T-helper 2 cell treated with Interferon-gamma antibody and Interleukin-4, amounts not matched to agents 5 μg/mL and 100 μg/mL, for 36 hours (primary cell): Measurements from ENCODE around the gene MAD1L1.

Source experiments
- DNase-seq: peaks from one replicate; pipeline ENCODE4 v3.0.0; 2021; ENCODE audit warnings: low spot score
- H3K27ac Mint-ChIP-seq: one replicate; pipeline ENCODE4 v1.8.0; 2021; ENCODE audit warnings: mild to moderate bottlenecking, mixed read lengths
- H3K27me3 Mint-ChIP-seq: one replicate; pipeline ENCODE4 v1.8.0; 2021; ENCODE audit warnings: low read depth, mixed read lengths
- H3K36me3 Mint-ChIP-seq: one replicate; pipeline ENCODE4 v1.8.0; 2021; ENCODE audit warnings: low read depth, mixed read lengths
- H3K4me1 Mint-ChIP-seq: one replicate; pipeline ENCODE4 v1.8.0; 2021; ENCODE audit warnings: low read depth, mixed read lengths
- H3K4me3 Mint-ChIP-seq: one replicate; pipeline ENCODE4 v1.8.0; 2022; ENCODE audit warnings: mild to moderate bottlenecking, moderate library complexity, mixed read lengths
- H3K9me3 Mint-ChIP-seq: one replicate; pipeline ENCODE4 v1.8.0; 2021; ENCODE audit warnings: mixed read lengths

The MAD1L1 gene

DNA sequence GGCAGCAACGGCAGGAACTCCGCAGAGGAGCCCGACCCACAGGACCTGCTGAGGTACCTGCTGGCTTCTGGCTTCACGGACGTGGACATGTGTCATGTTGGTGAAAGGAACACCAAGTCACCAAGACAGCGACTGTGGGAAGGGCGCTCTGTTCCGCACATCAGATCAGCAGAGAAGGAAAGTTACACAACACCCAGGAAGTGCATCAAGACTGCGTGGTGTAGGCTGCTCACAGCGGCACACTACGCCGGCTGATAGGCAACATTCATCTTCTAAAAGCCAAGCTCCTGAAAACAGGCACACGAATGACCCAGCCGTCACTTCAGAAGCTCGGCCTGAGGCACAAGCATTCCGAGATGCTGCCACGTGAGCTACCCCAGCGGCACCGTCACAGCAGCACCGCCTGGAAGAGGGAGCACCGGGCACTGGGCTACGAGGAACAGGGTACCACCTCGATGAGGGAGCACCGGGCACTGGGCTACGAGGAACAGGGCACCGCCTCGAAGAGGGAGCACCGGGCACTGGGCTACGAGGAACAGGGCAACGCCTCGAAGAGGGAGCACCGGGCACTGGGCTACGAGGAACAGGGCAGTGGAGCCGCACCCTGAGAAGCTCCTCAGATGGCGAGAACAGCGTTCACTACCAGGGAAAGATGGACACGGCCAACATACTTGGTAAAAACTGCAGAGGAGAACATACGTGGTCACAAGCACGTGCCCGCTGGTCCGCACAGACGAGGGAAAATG, 86.7 kb downstream of the MAD1L1 start:
- no peaks in the 10 kb centered on the region for H3K36me3 Mint-ChIP-seq
- H3K9me3 Mint-ChIP-seq, result no peaks in the 10 kb centered on the region
- no peak overlapping the region for H3K27ac Mint-ChIP-seq
- no peaks in the 10 kb centered on the region for H3K27me3 Mint-ChIP-seq
- no peak for DNase-seq
- H3K4me3 Mint-ChIP-seq, result no peak overlapping the region
- no peaks in the 10 kb centered on the region for H3K4me1 Mint-ChIP-seq

DNA sequence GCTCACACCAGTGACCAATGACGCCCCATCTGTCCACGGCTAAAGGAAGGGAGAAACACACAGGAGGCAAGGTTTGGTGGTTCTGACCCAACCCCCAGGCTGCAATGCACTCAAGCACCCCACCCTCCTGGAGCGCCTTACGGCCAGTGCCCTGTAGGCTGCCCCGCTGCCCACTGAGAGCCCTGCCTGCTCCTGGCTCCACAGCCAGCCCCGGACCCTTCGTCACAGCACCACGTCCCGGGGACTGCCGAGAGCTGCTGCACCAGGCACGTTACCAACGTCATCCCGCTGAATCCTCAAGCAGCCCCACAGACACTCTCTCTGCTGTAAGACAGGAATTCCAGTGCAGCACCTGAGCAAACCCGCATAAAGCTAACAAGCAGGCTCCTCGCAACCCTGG, 87.8 kb downstream of the MAD1L1 start:
- Mint-ChIP-seq H3K27me3 (no peaks in the 10 kb centered on the region), H3K4me3 (no peak overlapping the region), H3K36me3 (no peaks in the 10 kb centered on the region), H3K9me3 (no peaks in the 10 kb centered on the region), H3K27ac (no peak overlapping the region), H3K4me1 (no peaks in the 10 kb centered on the region)
- no peak for DNase-seq

DNA sequence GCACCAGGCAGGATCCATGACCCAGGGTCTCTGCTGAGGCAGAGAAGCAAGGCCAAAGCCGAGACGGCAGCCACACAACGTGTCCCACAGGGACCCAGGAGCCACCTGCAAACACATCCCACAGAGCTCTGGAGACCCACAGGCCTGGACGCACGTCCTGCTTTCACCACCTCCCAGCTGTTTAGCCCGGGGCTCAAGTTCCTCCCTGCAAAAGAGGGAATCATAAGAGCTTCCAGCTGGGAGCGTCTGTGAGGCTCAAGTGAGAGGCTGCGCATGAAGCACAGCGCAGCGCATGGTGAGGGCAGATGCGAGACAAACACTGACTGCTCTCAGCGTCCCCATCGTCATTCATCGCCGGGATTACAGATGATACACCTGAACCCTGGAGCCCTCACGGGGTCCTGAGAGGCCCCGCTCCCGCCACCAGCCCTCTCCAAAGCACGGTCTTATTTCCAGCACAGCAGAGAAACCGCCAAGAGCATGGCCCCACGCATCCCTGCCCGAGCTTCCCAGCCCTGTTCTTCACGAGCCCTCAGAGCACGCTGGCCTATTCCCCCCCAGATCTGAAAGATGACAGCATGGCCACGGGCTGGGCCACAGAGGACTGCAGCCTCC, 88.7 kb downstream of the MAD1L1 start:
- H3K27me3 Mint-ChIP-seq, result no peaks in the 10 kb centered on the region

DNA sequence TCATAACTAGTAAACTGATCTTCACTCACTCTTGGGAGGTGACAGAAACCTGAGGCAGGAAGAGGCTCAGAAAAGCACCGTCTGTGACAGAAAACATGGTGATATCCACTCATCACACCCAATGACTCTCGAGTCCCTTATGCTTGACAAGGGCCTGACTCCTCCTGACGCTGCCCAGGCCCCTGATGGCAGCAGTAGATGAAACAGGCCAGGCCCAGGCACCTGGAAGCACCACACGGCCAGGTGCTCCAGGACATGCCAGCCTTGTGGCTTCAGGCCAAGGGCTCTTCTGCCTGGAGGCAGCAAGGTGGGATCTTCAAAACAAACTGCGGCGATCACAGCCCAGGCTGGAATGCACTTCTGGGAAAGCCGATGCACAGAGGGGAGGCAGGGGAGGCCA, 89.3 kb downstream of the MAD1L1 start:
- Mint-ChIP-seq H3K27ac (no peak overlapping the region), H3K36me3 (no peaks in the 10 kb centered on the region), H3K4me1 (no peaks in the 10 kb centered on the region), H3K4me3 (no peak overlapping the region), H3K27me3 (no peaks in the 10 kb centered on the region), H3K9me3 (no peaks in the 10 kb centered on the region)
- DNase-seq, result no peak

More for the DNA sequence above, 88.7 kb downstream of the MAD1L1 start:
- H3K9me3 Mint-ChIP-seq, result no peaks in the 10 kb centered on the region
- H3K27ac Mint-ChIP-seq, result no peak overlapping the region
- H3K36me3 Mint-ChIP-seq, result no peaks in the 10 kb centered on the region
- DNase-seq, result no peak
- no peak overlapping the region for H3K4me3 Mint-ChIP-seq
- H3K4me1 Mint-ChIP-seq, result no peaks in the 10 kb centered on the region

DNA sequence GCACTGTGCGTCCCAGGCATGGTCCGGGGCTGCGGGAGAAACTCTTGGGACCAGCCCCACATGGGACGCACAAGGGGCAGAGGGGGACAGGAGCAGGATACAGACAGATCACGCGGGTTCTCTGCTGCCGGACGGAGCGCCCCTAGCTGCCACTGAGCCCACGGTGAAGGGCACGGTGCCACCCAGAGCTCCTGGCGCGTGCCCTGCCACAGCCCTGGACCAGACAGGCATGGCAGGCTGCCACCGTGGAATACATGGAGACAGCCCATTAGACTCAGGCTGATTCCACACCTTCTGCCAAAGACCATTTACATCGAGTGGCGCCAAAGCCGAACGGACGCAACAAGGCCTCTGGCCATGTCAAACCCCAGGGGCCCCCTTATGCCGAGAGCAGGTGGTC, 90.4 kb downstream of the MAD1L1 start:
- H3K27me3 Mint-ChIP-seq, result no peaks in the 10 kb centered on the region
- peaks cover 2% of the 10 kb centered on the region for H3K4me1 Mint-ChIP-seq
- no peaks in the 10 kb centered on the region for H3K9me3 Mint-ChIP-seq
- no peak overlapping the region for H3K4me3 Mint-ChIP-seq
- H3K27ac Mint-ChIP-seq, result no peak overlapping the region
- no peak for DNase-seq
- no peaks in the 10 kb centered on the region for H3K36me3 Mint-ChIP-seq

DNA sequence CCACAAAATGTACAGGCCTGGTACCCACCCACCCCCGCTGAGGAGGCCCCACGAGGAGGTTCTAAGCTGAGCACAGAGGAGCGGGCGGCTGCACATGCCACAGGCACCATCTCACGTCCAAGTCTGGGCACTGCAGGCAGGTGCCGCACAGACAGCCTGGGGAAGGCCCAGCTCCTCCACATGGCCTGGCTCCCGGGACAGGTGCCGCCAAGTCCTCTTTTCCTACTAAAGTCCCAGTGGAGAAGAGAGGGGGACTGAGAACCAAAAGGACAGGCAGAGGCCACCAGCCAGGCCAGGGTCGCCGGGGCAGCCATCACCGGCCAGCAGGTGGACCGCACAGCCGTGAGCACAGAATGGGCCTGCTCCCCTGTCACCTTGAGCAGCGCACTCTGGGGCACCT, 91.1 kb downstream of the MAD1L1 start:
- no peaks in the 10 kb centered on the region for H3K27me3 Mint-ChIP-seq
- no peak for DNase-seq
- H3K4me1 Mint-ChIP-seq, result peaks cover 2% of the 10 kb centered on the region
- no peaks in the 10 kb centered on the region for H3K9me3 Mint-ChIP-seq
- no peaks in the 10 kb centered on the region for H3K36me3 Mint-ChIP-seq
- no peak overlapping the region for H3K27ac Mint-ChIP-seq
- H3K4me3 Mint-ChIP-seq, result no peak overlapping the region

DNA sequence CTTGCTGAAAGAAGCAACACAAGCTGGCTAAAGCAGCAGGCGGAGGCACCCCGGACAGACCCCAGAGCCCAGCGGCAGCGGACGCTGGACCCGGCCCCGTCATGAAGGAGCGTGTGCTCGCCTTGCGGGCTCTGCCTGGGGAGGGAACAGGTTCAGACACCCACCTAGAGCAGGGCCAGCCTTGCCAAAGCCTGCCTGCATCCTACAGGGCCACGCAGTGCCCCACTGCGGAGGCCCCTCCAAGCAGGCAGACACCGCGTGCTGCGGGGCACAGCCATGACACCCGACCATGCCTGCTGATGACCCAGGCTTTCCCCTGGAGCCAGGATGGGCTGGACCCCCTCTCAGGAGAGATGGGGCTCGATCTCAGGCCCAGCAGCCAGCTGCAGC, 91.7 kb downstream of the MAD1L1 start:
- Mint-ChIP-seq H3K9me3 (no peaks in the 10 kb centered on the region), H3K27ac (no peak overlapping the region), H3K27me3 (no peaks in the 10 kb centered on the region), H3K4me3 (no peak overlapping the region), H3K36me3 (no peaks in the 10 kb centered on the region), H3K4me1 (peaks cover 2% of the 10 kb centered on the region)
- no peak for DNase-seq

DNA sequence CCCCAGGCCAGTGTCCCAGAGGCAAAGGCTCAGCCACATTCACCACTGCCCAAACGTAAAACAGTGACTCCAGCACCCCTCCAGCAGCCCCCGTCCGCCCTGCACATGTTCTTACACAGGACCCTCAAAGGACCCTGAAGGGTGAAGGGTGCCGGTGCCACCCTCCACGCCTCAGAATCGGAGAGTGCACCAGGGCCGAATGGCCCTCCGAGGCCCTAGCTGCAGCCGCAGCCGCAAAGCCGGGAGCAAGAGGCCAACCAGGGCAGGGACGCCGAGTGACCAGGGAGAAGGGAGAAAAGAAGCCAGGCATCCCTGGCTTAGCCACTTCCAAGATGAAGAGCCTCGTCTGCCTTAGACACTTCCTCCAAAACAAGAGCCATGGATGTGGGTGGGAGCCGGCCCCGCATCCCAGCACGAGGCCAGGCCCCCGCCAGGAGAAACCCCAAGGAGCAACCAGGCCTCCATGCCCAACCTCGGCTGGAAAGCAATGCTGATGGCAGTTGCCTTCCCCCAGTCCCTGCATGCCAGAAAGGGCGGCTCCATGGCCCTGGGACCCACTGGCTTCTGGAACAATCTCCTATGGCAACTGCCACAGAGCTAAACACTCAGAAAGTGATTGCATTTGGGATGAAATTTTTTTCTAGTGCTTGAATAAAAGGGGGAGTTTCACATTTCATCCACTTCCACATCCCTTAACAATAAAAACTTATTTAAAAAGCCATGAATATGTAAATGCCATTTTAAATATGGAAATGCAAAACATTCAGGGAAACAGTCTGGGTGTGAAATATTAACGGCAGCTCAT, 92.3 kb downstream of the MAD1L1 start:
- Mint-ChIP-seq H3K4me3 (no peak overlapping the region), H3K27ac (no peak overlapping the region), H3K36me3 (peaks cover 3% of the 10 kb centered on the region), H3K4me1 (peaks cover 2% of the 10 kb centered on the region), H3K27me3 (no peaks in the 10 kb centered on the region), H3K9me3 (no peaks in the 10 kb centered on the region)
- no peak for DNase-seq

DNA sequence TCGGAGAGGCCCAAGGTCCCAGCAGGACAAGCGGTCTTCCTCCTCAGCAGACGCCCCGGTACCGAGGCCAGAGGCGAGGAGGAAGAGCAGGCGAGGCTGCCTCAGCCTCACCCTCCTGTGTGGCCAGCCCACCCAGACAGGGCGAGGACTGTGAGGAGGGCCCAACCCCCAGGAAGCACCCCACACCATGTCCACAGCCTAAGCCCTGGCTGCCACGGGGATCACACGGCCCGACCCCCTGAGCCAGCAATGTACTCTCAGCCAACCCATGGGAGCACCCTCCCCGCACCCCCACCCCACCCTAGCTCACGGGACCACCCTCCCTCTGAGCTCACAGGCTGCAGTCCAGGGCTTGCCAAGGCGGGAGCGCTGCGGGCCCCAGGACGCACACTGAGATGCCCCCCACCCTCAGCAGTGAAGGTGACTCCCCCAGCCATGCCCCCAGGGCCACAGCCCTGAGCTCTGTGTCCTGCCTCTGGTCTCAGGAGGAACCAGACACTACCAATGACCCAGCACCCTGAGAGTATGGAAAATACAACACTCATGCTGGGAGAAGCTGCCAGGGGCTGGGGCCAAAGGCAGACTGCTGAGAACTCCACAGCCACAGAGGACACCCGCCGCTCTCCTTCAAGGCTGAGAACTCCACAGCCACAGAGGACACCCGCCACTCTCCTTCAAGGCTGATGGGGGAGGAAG, 93.6 kb downstream of the MAD1L1 start:
- peaks cover 2% of the 10 kb centered on the region for H3K4me1 Mint-ChIP-seq
- no peaks in the 10 kb centered on the region for H3K27me3 Mint-ChIP-seq
- H3K9me3 Mint-ChIP-seq, result no peaks in the 10 kb centered on the region
- peaks cover 3% of the 10 kb centered on the region for H3K36me3 Mint-ChIP-seq
- H3K27ac Mint-ChIP-seq, result no peak overlapping the region
- no peak for DNase-seq
- H3K4me3 Mint-ChIP-seq, result no peak overlapping the region

DNA sequence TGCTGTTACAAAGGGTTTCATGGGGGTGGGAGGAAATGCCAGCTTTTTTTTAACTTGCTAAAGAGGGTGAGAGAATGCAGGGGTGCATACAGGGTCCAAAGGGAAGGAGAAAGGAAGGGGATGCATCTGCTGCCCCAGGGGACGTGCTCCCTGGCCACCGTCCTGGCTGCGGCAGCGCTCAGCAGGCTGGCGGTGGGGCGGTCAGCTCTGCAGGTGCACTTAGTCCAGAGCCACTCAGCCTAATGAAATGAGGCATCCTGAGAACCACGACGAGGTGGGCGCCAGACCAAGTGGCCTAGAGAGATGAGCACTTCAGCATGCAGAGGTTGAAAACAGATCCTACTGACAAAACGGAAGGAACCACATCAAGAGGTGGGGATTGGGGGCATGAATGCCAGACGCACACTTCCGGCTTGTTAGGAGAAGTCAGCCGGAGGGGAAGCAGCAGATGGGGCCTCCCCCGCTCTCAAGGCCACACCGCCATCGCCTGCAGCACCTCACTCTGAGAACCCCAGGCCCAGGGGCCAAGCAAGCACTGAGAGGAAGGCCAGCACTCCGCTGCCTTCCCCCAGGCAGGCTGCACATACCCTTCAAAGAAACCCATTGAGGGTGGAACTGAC, 94.5 kb downstream of the MAD1L1 start:
- H3K36me3 Mint-ChIP-seq, result peaks cover 3% of the 10 kb centered on the region
- H3K4me1 Mint-ChIP-seq, result peaks cover 2% of the 10 kb centered on the region
- H3K27ac Mint-ChIP-seq, result no peak overlapping the region
- DNase-seq, result no peak
- H3K9me3 Mint-ChIP-seq, result no peaks in the 10 kb centered on the region
- H3K4me3 Mint-ChIP-seq, result no peak overlapping the region
- no peaks in the 10 kb centered on the region for H3K27me3 Mint-ChIP-seq

DNA sequence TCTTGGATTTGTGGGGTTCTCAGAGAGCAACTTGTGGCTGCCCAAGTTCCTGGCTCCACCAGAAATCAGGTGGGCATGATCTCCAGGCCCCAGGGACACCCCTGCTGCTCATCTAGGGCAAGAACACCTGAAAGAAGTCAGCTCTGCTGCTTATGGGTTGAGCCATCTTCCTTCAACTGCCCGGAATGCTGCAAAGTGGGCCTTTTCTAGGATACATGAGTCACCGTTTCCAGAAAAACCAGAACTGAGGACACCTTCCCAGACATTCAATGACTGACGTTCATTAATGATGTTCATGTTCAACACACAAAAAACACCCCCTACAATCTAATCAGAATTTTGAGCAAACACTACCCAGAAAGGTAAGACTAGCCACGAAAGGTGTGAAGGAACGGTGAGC, 98.0 kb downstream of the MAD1L1 start:
- peaks cover 2% of the 10 kb centered on the region for H3K4me1 Mint-ChIP-seq
- no peak overlapping the region for H3K4me3 Mint-ChIP-seq
- no peaks in the 10 kb centered on the region for H3K27me3 Mint-ChIP-seq
- no peaks in the 10 kb centered on the region for H3K9me3 Mint-ChIP-seq
- DNase-seq, result no peak
- no peak overlapping the region for H3K27ac Mint-ChIP-seq
- H3K36me3 Mint-ChIP-seq, result peaks cover 3% of the 10 kb centered on the region

DNA sequence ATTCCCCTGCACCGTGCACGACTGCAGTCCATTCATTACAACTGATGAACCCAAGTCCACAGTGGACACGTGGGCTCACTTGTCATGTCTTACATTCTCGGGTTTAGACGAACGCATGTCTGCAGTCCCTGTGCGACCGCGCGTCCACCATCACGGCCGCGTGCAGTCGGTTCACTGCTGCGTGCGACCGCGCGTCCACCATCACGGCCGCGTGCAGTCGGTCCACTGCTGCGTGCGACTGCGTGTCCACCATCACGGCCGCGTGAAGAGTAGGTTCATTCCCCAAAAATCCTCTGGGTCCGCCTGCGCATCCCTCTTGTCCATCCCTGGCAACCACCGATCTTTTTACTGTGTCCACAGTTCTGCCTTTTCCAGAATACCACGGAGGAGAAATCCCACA, 100.5 kb downstream of the MAD1L1 start:
- no peaks in the 10 kb centered on the region for H3K27me3 Mint-ChIP-seq
- DNase-seq, result no peak
- H3K36me3 Mint-ChIP-seq, result peaks cover 3% of the 10 kb centered on the region
- no peak overlapping the region for H3K27ac Mint-ChIP-seq
- no peak overlapping the region for H3K4me3 Mint-ChIP-seq
- H3K4me1 Mint-ChIP-seq, result no peaks in the 10 kb centered on the region
- H3K9me3 Mint-ChIP-seq, result no peaks in the 10 kb centered on the region

DNA sequence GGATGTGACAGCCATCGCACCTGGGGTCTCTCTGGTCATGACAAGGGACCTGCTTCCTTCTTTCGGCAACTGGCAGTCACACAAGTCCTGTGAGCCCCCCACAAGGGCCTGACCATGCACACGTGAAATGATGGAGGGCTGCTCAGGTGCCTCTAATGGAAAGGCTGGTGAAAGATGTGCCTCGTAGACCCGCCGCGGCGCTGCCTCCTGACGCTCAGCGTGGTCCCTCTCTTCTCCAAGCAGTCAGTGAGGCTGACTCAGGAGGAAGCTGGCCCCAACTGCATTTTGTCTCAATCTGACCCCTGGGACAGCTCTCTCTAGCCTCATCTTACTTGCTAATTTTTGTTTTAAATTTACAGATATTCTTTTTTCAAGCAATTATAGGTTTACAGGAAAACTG, 100.9 kb downstream of the MAD1L1 start:
- peaks cover 3% of the 10 kb centered on the region for H3K36me3 Mint-ChIP-seq

More for the DNA sequence above, 100.9 kb downstream of the MAD1L1 start:
- no peaks in the 10 kb centered on the region for H3K27me3 Mint-ChIP-seq
- H3K27ac Mint-ChIP-seq, result no peak overlapping the region
- DNase-seq, result no peak
- H3K4me3 Mint-ChIP-seq, result no peak overlapping the region
- H3K9me3 Mint-ChIP-seq, result no peaks in the 10 kb centered on the region
- no peaks in the 10 kb centered on the region for H3K4me1 Mint-ChIP-seq
